ENCODE results near the gene ZFP36L2.
"Not testable (repeated sequence)": the region's sequence is repeated elsewhere in the genome, so short reads cannot be mapped to it uniquely, and the experiment has no call there.

The ZFP36L2 gene

GRCh38 chr2:43206602-43207001 is 19.8 kb downstream of the ZFP36L2 start:
- no peak for DNase-seq

DNA sequence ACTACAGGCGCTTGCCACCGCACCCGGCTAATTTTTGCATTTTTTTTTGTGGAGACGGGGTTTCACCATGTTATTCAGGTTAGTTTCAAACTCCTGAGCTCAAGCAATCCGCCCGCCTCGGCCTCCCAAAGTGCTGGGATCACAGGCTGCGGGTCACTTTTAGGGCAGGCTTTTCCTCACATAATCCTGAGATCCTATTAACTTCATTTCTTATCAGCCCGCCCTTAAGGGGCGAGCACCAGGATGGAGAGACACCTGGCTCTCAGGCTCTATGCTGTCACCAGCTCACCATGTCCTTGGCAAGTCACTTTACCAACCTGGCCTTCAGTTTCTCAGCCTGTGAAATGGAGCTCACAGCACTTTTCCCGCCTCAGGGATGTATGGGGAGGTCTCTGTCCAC is 23.0 kb downstream of the ZFP36L2 start:
- no peak for DNase-seq

DNA sequence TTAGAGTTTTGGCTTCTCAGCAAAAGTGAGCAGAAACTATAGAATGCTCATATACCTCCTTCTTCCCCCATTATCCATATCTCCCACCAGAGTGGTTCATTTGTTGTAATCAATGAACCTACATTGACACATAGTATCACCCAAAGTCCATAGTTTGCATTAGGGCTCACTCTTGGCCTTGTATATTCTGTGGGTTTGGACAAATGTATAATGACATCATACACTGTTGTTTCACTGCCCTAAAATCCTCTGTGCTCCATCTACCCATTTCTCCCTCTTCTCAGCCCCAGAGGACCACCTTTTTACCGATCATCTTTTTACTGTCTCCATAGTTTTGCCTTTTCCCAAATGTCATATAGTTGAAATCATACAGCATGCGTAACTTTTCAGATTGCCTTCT is 24.1 kb downstream of the ZFP36L2 start:
- no peak for DNase-seq

DNA sequence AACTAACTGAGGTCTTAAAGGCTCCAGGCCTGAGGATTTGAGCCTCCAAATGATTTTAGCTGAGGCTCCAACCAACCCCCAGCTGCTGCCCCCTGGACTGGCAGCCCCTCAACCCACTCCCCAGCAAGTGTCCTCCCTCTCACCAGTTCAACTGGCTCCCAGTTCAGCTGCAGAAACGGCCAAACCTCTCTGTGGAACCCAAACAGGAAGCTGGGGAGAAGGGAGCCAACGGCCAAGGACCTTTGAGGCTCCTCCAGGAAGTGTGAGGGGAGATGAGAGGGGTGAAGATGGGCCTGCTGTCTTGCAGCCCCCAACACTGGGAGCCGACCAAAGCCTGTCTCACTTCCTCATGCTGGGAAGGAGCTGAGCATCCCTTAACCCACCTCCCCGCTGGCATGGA is 24.9 kb downstream of the ZFP36L2 start:
- no peak for DNase-seq

DNA sequence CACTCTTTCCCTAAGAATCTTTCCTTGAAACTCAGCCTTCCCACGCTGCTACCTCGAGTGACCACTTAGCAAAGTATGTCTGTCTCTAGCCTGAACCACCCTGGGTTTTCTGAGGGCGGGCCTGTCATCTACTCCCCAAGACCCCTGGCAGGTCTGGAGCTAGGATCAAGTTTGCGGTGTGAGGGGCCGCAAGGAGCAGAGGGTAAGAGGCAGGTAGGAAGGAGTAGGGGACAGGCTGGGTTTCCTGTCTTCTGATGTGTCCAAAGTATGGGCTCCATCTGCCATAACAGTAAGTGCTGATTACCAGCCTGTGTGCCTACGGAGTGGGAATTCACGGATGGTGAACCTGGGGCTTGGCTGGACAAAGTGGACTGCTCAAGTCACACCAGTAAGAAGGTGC is 25.4 kb downstream of the ZFP36L2 start:
- DNase-seq, result no peak

- DNase-seq, result no peak
These were observed 26.6 kb downstream of the ZFP36L2 start for GRCh38 chr2:43199492-43200488.

DNA sequence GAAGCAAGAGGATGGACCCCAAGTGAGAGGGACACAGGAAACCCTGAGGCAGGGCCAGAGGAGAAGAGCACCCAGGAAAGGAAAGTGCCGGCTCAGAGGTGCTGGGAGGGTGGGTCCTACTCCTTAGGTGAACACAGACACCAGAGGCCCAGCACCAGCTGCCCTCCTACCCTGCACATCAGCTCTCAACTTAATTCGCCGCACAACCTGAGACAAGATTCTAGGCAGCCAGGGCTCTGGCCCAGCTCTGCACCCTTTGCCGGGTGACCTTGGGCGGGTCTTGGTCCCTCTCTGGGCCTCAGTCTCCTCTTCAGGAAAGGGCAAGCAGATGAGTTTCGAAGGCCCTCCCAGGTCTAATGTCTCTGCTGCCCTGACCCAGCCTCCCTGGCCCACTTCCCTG is 28.1 kb downstream of the ZFP36L2 start:
- DNase-seq, result no peak

DNA sequence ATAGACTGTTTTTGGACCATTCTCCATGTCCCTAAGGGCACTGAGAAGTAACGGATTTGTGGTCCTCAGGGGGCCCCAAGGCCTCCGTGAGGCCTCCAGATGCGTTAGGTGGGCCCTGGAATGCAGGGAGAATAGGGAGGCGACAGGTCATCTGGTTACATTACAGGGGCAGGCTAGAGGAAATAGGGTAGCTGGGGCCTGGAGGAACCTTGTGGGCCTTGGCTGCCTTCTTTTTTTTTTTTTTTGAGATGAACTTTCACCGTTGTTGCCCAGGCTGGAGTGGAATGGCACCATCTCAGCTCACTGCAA is 28.9 kb downstream of the ZFP36L2 start:
- DNase-seq, result no peak

DNA sequence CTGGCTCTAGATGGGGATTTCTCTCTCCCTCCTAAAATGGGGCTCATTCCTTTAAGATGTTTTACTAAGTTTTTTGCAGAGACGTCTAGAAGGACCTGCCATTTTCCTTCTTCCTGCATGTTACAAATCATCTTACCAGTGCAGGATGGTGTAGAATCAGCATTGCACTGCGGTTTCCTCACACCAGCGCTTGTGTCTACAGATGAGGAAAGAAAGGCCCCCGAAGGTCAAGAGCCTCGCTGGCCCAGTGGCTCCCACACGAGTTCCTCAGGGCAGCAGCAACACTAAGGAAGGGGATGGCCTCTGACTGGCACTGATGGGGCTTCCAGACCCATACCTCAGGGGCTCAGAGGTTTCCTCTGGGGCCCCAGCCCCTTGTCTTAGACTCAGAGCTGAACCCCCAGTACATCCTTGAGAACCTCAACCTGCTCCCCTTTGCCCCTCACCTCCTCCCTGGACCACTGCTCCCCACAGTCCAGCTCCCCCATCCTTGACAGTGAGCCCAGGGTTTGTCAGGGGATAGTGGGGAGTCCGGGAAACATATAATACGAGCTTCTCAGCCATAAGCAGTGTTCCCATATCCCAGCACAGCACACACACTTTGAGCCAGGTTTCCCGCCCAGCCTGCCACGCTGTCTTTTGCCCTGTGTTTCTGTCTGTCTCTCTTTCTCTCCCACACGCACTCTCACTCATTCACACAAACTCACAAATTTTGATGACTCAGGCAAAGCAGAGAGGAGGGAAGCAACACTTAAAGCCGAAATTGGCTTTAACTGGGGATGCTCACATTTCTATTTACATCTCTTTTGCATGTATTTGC is 29.4 kb downstream of the ZFP36L2 start:
- peak; percentile 32 to 46 (median 43) for DNase-seq

- DNase-seq, result no peak
These were observed 32.1 kb downstream of the ZFP36L2 start for GRCh38 chr2:43194121-43194869.

- DNase-seq, result no peak
These were observed 32.7 kb downstream of the ZFP36L2 start for GRCh38 chr2:43193652-43194120.

DNA sequence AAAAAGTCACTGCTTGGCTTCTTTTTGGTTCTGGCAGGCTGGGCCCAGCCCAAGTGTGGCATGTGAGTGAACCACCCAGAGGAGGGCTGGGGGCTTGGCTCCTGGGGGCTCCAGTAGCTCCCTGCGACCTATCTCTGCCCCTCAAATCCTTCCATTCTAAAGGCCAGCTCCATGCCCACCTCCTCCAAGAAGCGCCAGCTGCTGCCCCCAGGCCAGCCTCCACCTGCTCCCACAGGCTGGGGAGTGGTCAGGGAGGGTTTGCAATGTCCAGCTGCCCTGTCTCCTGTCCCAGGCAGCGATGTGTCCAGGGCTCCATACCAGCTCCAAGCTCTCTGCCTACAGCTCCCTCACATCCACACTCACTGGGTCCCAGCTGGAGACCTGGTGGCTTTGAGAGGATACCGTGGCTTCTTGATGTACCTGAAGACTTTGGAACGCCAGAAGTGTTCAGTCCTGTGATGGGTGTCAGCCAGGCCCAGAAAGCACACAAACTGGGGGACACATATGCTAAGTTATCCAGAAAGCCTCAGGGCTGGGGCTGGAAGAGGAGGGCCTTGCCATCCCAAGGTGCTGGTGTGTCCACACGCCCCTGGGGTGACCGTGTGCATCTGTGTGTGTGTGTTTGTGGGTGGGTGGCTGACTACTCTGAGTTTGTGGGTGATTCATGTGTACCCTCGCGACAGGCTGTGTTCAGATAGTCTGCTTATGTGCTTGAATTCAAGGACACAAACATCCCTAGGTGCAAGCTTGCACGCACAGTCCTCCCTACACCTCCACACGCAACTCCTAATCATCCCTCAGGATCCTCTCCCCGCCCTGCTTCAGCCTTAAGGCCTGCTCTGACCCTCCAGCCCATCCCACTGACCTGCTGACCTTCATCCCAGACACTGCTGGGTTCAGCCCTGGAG is 33.4 kb downstream of the ZFP36L2 start:
- no peak for DNase-seq

GRCh38 chr2:43191947-43192516 is 34.4 kb downstream of the ZFP36L2 start:
- no peak for DNase-seq

DNA sequence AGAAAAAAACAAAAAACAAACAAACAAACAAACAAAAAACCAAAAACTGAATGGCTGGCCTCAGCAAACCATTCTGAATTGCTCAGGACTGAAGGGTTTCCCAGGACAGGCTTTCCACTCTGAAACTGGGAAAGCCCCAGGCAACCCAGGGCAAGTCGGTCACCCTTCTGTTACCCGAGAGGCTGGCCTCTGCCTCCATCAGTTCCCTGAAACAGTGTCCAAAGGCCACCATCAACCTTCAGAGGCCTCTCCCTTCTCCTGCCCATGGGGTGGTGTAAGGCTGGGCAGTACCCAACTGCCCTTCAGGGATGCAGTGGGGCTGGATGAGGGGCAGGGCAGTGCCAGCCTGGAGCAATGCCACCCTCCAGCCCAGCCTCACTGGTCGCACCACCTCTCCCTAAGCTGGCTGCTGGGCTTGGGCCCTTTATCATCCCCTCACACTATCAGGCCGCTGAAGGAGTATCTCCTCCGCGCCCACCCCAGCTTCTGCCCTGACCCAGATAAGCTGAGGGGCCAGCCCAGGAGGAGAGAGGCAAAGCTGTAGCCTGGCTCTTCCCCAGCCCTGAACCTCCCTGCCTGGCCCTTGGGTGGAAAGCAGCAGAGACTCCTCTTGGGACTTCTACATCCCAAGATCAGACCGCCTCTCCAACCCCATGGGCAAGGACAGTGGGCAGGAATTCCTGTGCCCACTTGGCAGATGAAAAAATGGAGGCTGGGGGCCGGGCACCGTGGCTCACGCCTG is 35.9 kb downstream of the ZFP36L2 start:
- peak; percentile 44 to 57 (median 45) for DNase-seq

GRCh38 chr2:43189861-43190260 is 36.5 kb downstream of the ZFP36L2 start:
- DNase-seq, result not testable (repeated sequence)

DNA sequence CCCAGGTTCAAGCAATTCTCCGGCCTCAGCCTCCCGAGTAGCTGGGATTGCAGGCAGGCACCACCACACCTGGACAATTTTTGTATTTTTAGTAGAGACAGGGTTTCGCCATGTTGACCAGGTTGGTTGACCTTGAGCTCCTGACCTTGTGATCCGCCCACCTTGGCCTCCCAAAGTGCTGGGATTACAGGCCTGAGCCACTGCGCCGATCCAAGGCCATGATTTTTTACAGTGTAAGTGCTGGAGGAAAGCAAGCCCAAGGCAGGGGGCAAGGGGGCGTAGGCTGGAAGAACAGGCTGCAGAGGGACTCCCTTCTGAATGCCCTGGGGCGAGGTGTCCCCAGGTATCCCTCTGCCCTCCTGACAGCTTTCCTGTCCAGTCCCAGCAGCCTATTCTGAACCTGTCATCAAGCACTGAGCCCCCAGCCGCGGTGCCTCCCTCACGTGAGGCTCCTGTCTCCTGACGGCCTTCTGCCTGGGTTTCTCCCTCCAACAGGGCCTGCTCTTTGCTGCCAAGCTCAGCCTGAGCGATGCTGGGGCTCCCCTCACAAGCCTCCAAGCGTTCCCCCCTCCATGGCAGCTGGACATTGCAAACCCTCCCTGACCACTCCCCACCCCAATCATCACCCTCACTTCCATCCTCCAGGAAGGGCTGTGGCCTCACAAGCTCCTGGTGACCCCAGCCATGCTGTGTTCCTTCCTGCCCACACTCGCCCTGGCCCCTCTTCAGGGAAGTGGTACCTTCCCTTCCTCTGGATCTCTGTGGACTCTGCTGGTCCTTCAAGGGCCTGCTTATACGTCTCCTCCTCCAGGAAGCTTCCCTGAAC is 37.6 kb downstream of the ZFP36L2 start:
- no peak for DNase-seq

GRCh38 chr2:43186679-43187374 is 39.6 kb downstream of the ZFP36L2 start:
- DNase-seq, result no peak

GRCh38 chr2:43186321-43186678 is 40.1 kb downstream of the ZFP36L2 start:
- DNase-seq, result no peak

GRCh38 chr2:43185146-43185545 is 41.3 kb downstream of the ZFP36L2 start:
- no peak for DNase-seq

Data from suppressor macrophage treated with lipopolysaccharide for 1 hour (primary cell).